Measurements from ENCODE around the gene FAM25G. TPM values are rescaled to one million over a fixed set of nuclear protein-coding genes. Genes with fewer than 3 reads are reported as not detected.
"Not testable (repeated sequence)": the region's sequence is repeated elsewhere in the genome, so short reads cannot be mapped to it uniquely, and the experiment has no call there.

The FAM25G gene
- total RNA-seq, 2 experiments from 2014 or later = not detected

DNA sequence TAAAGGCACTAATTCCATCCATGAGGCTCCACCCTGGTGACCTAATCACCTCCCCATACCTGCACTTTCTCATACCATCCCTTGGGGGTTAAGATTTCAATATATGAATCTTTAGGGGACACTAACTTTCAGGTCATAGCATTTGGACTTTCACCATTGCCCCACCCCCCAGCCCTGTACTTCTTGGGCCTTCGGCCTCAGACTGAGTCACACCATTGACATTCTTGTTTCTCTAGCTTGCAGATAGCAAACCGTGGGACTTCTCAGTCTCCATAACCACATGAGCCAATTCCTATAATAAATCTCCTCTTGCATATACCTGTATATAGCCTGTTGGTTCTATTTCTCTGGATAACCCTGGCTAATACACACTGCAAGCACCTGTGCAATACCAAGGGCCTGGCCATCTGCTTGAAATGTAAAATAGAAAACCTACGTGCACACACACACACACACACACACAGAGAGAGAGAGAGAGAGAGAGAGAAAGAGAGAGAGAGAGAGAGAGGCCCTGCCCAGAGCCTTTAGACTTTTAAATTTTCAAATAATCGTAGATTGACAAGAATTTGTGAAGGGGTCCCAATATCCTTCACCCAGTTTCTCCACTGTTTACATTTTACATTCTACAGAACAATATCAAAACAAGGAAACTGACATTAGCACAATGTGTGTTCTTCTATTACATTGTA, 32.9 kb downstream of the FAM25G start:
- H3K4me1 Mint-ChIP-seq (ENCODE audit: low read depth) = peaks cover 2% of the 10 kb centered on the region
- no peaks in the 10 kb centered on the region for H3K36me3 Mint-ChIP-seq (ENCODE audit: low read depth)
- intact Hi-C loops (cut with micrococcal nuclease) = no loop called here
- no peak overlapping the region for H3K4me3 Mint-ChIP-seq
- peaks cover 5% of the 10 kb centered on the region for H3K27me3 Mint-ChIP-seq (ENCODE audit: low read depth)
- DNase-seq = no peak
- H3K9me3 Mint-ChIP-seq = no peaks in the 10 kb centered on the region
- no peak overlapping the region for H3K27ac Mint-ChIP-seq
- CTCF ChIA-PET = no interaction called here

DNA sequence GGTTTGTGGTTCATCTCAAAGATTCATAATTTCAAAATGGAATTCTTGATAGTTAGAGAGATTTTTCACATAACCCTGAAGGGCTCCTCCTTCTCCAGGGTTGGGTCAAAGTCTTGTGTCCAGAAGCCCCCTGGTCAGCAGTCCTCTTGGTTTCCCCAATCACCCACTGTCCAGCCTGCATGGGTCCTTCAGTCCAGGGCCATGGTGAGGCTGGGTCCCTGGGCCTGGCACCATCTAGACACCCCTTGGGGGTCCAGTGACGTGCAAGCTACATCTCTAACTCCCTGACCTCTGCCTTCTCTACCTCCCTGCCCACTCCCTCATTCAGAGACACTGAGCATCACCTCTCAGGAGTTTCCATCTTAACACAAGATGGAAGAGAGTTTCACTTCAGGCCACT, 33.7 kb downstream of the FAM25G start:
- no peaks in the 10 kb centered on the region for H3K36me3 Mint-ChIP-seq (ENCODE audit: low read depth)
- H3K4me3 Mint-ChIP-seq = no peak overlapping the region
- DNase-seq = no peak
- H3K27ac Mint-ChIP-seq = no peak overlapping the region
- intact Hi-C loops (cut with micrococcal nuclease) = no loop called here
- H3K4me1 Mint-ChIP-seq (ENCODE audit: low read depth) = peaks cover 2% of the 10 kb centered on the region
- CTCF ChIA-PET = no interaction called here
- peaks cover 5% of the 10 kb centered on the region for H3K27me3 Mint-ChIP-seq (ENCODE audit: low read depth)
- H3K9me3 Mint-ChIP-seq = no peaks in the 10 kb centered on the region

DNA sequence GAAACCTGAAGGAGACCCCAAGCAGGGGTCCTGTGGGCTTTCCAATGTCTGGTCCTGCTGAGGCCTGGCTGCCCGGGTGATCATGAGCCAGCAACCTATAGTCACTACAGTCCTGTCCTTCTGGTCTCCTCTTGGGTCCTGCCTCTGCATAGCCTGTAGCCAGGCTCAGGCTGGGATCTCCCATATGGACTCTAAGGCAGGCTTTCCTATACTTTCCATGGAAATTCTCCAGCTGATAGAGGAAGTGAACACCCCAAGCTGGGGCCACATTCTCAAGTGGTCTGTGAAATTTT, 34.0 kb downstream of the FAM25G start:
- intact Hi-C loops (cut with micrococcal nuclease) = no loop called here
- DNase-seq = no peak
- peaks cover 5% of the 10 kb centered on the region for H3K27me3 Mint-ChIP-seq (ENCODE audit: low read depth)

DNA sequence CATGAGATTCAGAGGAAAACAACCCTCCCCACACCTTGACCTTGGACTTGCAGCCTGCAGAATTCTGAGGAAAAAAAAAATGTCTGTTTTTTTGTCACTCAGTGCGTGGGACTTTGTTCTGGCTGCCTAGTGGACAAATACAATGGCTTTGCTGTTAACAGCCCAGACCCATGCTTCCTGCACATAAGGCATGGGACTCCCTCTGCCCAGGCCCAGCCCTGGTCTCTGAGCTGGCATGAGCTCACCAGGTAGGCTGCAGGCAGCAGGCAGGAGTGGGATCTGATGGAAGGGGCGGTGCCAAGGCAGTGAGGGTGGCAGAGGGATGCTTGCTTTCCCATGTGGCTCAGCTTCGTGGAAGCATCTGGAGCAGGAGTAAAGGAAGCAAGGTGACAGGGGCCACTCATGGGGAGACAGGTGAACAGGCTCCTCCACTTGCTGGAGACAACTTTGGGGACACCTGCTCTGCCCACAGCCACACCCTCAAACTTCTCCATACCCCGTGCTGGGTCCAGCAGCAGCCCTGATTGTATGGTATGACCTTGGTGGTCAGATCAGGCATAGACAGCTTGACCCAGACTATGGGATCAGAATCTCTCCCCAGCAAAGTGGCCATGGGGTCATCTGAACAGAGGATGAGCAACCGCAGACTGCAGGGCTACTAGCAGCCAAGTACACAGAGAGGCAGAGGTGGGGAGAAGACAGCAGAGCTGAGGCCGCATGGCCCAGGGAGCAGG, 34.5 kb downstream of the FAM25G start:
- Mint-ChIP-seq H3K9me3 (no peaks in the 10 kb centered on the region), H3K36me3 (ENCODE audit: low read depth) (no peaks in the 10 kb centered on the region), H3K27ac (no peak overlapping the region), H3K4me3 (no peak overlapping the region), H3K4me1 (ENCODE audit: low read depth) (peaks cover 2% of the 10 kb centered on the region), H3K27me3 (ENCODE audit: low read depth) (peaks cover 5% of the 10 kb centered on the region)
- CTCF ChIA-PET = no interaction called here
- DNase-seq = no peak
- intact Hi-C loops (cut with micrococcal nuclease) = no loop called here

More for the DNA sequence above, 34.0 kb downstream of the FAM25G start:
- Mint-ChIP-seq H3K4me3 (no peak overlapping the region), H3K4me1 (ENCODE audit: low read depth) (peaks cover 2% of the 10 kb centered on the region), H3K9me3 (no peaks in the 10 kb centered on the region), H3K27ac (no peak overlapping the region), H3K36me3 (ENCODE audit: low read depth) (no peaks in the 10 kb centered on the region)
- CTCF ChIA-PET = no interaction called here

DNA sequence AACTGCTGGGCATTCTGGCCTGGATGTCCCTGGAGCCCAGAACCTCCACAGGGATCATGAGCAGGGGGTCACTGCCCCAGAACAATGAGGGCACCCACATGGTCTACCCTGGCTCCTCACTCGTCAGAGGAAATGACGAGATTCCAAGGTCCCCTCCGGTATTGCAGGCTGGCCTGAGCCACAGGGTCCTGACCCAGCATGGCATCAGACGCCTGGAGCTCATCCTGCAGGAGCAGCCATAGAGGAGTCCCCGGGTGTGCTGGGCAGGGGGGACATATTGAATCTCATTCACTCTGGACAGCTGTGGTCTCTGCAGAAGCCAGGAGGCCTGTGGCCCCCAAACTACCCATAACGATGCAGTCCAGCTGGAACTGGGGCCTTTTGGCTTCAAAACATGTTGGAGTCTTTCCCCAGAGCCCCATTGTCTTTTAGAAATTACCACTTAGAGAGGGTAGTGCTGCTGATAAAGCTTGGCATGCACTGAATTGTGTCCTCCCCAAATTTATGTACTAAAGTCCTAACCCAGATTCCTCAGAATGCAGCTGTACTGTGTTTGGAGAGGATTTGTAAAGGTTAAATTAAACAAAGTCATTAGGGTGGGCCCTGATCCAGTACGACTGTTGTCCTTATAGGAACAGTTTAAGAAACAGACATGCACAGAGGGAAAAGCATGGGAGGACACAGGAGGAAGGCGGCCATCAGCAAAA, 35.3 kb downstream of the FAM25G start:
- Mint-ChIP-seq H3K27me3 (ENCODE audit: low read depth) (peaks cover 5% of the 10 kb centered on the region), H3K27ac (no peak overlapping the region), H3K4me3 (no peak overlapping the region), H3K9me3 (no peaks in the 10 kb centered on the region), H3K4me1 (ENCODE audit: low read depth) (no peaks in the 10 kb centered on the region), H3K36me3 (ENCODE audit: low read depth) (no peaks in the 10 kb centered on the region)
- no peak for DNase-seq
- CTCF ChIA-PET = no interaction called here
- intact Hi-C loops (cut with micrococcal nuclease) = no loop called here

DNA sequence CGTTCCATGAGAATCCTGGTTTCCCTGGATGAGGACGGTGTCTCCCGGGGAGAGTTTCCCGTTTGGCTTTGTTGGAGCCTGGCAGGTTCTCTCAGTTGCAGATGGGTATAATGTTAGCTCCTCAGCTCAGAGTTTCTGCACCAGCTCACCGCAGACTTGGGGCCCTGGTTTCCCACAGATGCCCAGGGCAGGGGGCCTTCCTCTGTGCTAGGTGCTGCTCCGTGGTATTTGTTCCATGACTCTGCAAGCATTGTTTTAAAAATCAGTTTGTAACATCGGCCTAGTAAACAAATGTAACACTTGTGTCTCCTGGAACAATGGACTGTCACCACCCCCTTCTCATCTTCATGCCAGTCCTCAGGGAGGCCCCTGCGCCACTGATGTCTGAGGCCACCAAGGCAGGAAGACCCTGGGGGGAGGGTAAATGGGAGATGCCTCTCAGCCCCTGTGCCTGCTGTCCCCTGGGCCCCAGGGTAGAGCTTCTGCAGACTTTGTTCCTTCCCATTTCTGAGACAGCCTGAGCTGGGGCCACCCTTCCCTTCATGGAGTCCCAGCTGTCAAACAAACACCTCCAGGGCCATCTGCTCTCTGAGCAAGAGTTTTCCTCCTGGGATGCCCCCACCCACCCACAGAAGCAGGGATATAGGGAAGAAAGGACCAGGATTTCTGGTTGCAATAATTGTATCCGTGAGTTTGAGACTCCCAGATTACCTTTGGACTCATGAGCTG, 36.0 kb downstream of the FAM25G start:
- H3K4me3 Mint-ChIP-seq; H3K36me3 Mint-ChIP-seq (ENCODE audit: low read depth); DNase-seq; H3K27ac Mint-ChIP-seq; H3K27me3 Mint-ChIP-seq (ENCODE audit: low read depth); H3K9me3 Mint-ChIP-seq; CTCF ChIA-PET; H3K4me1 Mint-ChIP-seq (ENCODE audit: low read depth); intact Hi-C loops (cut with micrococcal nuclease): not testable (repeated sequence)

DNA sequence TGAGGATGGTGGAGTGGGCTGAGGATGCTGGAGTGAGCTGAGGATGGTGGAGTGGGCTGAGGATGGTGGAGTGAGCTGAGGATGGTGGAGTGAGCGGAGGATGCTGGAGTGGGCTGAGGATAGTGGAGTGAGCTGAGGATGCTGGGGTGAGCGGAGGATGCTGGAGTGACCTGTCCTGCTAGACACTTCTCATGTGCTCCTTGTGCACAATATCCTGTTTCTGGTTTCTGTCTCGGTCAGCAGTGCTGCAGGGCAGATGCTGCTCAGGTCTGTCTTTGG, 36.8 kb downstream of the FAM25G start:
- Mint-ChIP-seq H3K4me3 (no peak overlapping the region), H3K9me3 (no peaks in the 10 kb centered on the region), H3K27me3 (ENCODE audit: low read depth) (peaks cover 5% of the 10 kb centered on the region), H3K27ac (no peak overlapping the region), H3K4me1 (ENCODE audit: low read depth) (no peaks in the 10 kb centered on the region), H3K36me3 (ENCODE audit: low read depth) (no peaks in the 10 kb centered on the region)
- intact Hi-C loops (cut with micrococcal nuclease) = no loop called here
- DNase-seq = no peak
- CTCF ChIA-PET = no interaction called here

DNA sequence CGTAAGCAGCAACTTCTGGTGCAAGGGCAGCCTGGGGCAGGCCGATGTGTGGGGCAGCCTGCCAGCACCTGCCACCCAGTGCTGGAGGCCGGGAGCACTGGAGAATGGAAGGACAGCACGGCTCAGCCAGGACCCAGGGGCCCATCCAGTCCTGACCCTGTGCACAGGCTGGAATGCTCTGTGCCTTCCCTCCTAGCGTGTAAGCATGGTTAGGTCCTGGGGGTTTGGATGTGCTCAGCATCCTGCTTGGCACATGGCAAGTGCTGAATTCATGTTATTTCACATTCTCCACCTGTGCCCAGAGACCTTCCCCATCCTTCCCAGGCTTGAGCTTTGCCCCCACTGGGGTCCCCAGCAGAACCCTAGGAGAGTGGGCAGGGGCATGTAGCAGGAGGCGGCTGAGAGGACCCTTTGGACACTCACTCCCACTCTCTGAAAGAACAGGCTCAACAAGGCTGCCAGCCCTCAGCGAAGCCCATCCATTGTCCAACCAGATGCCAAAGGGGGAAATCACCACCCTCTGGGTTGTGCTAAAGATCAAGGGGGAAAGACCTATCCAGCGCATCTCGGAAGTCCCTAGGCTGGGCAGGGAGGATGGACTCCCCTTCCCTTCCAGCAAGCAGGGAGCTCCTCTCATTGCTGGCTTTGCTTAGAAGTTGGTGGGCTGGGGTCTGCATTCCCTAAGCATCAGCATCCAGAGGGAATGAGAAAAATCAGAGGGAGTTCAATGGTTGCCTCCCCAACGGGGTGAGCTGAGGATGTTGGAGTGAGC, 37.3 kb downstream of the FAM25G start:
- Mint-ChIP-seq H3K4me3 (no peak overlapping the region), H3K36me3 (ENCODE audit: low read depth) (no peaks in the 10 kb centered on the region), H3K9me3 (no peaks in the 10 kb centered on the region), H3K27me3 (ENCODE audit: low read depth) (peaks cover 5% of the 10 kb centered on the region), H3K4me1 (ENCODE audit: low read depth) (peaks cover under 1% of the 10 kb centered on the region), H3K27ac (no peak overlapping the region)
- CTCF ChIA-PET = no interaction called here
- intact Hi-C loops (cut with micrococcal nuclease) = no loop called here
- no peak for DNase-seq

DNA sequence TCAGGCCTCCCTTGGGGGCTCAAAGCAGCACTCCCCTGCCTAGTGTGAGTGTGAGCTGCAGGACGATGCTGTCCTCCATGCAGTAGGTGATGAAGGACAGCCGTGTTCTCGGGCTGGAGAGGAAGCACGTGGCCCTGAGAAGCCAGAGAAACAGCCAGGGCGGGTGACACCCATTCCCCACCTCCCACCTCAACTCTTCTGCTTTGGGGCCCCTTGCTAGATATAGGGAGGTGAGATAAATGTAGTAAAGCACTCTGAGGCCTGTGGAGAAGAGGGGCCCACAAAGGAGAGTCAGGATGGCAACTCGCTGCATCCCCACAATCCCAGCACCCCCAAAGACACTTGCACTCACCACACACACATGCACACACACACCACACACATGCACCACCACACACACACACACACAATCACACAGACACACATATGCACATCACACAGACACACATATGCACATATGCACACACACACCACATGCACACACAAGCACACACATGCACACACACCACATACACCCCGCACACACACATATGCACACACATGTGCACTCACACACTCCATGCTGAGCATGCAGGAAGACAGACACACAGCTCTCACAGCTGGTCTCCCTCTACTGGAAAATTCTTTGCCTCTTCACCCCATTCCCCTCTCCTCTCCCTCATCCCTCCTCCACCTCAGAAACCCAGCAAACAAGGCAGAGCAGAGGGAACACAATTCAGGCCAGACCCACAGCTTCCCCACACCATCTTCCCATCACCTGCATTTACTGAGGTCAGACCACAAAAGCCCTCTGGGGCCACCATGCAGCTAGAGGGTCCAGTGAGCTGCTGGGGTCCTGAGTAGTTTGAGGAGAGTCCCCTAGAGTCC, 38.1 kb downstream of the FAM25G start:
- Mint-ChIP-seq H3K27ac (no peak overlapping the region), H3K4me3 (no peak overlapping the region), H3K36me3 (ENCODE audit: low read depth) (no peaks in the 10 kb centered on the region), H3K4me1 (ENCODE audit: low read depth) (peaks cover 7% of the 10 kb centered on the region), H3K9me3 (no peaks in the 10 kb centered on the region), H3K27me3 (ENCODE audit: low read depth) (peaks cover 5% of the 10 kb centered on the region)
- CTCF ChIA-PET = no interaction called here
- DNase-seq = no peak
- intact Hi-C loops (cut with micrococcal nuclease) = no loop called here

DNA sequence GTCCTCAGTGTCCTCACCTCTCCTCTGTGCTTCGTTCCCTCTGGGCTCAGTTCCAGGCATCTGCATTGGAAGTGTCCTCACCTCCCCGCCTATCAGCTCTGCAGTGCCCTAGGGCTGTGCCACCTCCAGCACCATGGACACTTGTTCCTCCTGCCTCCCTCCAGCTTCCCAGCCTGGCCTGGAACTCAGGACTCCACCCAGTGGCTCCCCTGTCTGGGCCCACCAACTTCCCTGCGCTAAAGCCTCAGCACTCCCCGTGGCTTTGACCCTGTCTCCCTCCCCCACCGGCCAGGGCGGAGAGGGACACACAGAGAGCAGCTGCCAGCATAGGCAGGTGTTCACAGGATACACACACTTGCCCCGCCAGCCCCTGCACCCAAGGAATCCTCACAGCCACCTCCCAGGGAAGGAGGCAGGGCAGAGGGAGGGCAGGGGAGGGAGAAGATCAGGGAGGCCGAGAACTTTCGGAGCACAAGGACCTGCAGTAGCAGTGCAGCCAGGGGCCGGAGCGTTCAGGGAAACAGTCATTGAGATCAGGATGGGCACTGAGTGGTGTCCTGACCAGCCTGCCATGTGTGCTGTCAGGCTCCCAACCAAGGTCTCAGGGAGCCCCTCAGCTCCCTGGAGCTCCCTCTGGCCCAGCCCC, 38.9 kb downstream of the FAM25G start:
- Mint-ChIP-seq H3K4me3 (no peak overlapping the region), H3K27me3 (ENCODE audit: low read depth) (peaks cover 5% of the 10 kb centered on the region), H3K27ac (no peak overlapping the region), H3K9me3 (no peaks in the 10 kb centered on the region), H3K36me3 (ENCODE audit: low read depth) (no peaks in the 10 kb centered on the region), H3K4me1 (ENCODE audit: low read depth) (peaks cover 12% of the 10 kb centered on the region)
- CTCF ChIA-PET = no interaction called here
- intact Hi-C loops (cut with micrococcal nuclease) = no loop called here
- no peak for DNase-seq

DNA sequence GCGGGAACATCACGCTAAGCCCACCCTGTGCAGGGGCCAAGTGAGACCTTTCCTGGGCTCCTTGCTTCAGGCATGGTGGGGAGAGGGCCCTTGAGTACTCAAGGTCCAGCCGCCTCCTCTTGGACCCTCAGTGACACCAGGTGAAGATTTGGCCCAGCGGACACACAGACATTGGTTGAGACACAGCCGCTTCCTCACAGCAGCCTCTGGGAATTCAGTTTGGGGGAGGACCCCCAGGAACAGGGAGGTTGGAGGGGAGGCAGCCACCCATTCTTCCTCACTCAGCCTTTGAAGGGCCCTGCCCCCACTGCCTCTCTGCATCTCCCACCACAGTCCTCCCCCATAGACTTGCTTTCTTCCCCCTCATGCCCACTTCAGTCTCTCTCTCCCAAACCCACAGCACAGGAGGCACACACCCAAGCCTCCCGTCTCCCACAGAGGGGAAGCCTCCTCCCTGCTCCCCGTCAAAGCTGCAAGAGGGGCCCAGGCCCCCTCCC, 39.5 kb downstream of the FAM25G start:
- intact Hi-C loops (cut with micrococcal nuclease) = no loop called here
- no peak overlapping the region for H3K27ac Mint-ChIP-seq
- DNase-seq = no peak
- H3K4me1 Mint-ChIP-seq (ENCODE audit: low read depth) = peaks cover 12% of the 10 kb centered on the region
- CTCF ChIA-PET = no interaction called here
- peaks cover 5% of the 10 kb centered on the region for H3K27me3 Mint-ChIP-seq (ENCODE audit: low read depth)
- no peaks in the 10 kb centered on the region for H3K9me3 Mint-ChIP-seq
- H3K36me3 Mint-ChIP-seq (ENCODE audit: low read depth) = no peaks in the 10 kb centered on the region
- H3K4me3 Mint-ChIP-seq = no peak overlapping the region

Measured in activated naive CD4-positive, alpha-beta T cell treated with anti-CD3 and anti-CD28 coated beads for 36 hours (primary cell).